ENCODE measurements around the gene IMP4. TPM values are rescaled to one million over a fixed set of nuclear protein-coding genes. Genes with fewer than 3 reads are reported as not detected.

Gene IMP4
- total RNA-seq, 1 experiment from 2014 or later, result 121 TPM

DNA sequence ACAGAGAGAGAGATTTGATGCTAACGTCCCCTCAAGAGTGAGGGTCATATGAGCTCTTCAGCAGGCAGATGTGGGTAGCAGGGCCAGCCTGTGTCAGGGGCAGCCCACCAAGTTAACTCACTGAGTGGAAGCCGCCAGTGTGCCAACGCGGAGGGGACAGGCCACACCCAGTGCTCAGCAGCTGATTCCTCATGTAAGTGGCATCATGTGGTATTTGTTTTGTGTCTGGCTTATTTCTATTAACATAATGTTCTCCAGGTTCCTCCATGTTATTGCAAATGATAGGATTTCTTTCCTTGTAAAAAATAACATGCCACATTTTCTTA, 4.0 kb downstream of the IMP4 start:
- ChIA-PET RAD21 (ENCODE audit: low non-redundant PET in 1 of 2, low total read pairs in 2 of 2, uncharacterized antibody in 2 of 2, unreplicated experiment in 2 of 2) (no interaction called here), POLR2A (no interaction called here), CTCF (no interaction called here)
- BruUV-seq (replicated peaks), result no TSS peak
- DNase-seq (ENCODE audit: low read depth, low spot score), result no peak
- no peak overlapping the region for H3K9ac ChIP-seq (ENCODE audit: low read length)
- no peak overlapping the region for H2AFZ ChIP-seq (ENCODE audit: low read depth, low read length, poor library complexity, severe bottlenecking)
- peaks cover 32% of the 10 kb centered on the region for H3K79me2 ChIP-seq (ENCODE audit: insufficient read depth, low read length)
- H3K4me1 ChIP-seq (ENCODE audit: control insufficient read depth in 1 of 2, insufficient read depth in 2 of 2, low read length in 2 of 2), result peaks cover 0 to 6% of the 10 kb centered on the region in 2 experiments; a peak in 1 of 4 replicates
- peaks cover 8% of the 10 kb centered on the region; the same call in 1 of the 2 replicates for H4K20me1 ChIP-seq (ENCODE audit: insufficient read depth)
- TF ChIP-seq CBX3 (IDR thresholded peaks at IDR 0.05; ENCODE audit: low read depth), result no peak
- TF ChIP-seq SP1 (IDR thresholded peaks at IDR 0.05; ENCODE audit: low read depth), result no peak
- TF ChIP-seq SRF (IDR thresholded peaks at IDR 0.05; ENCODE audit: low read depth), result no peak
- no peak for TF ChIP-seq POLR2AphosphoS5 (IDR thresholded peaks at IDR 0.05; ENCODE audit: low read depth, low read length)
- TF ChIP-seq, protein P1, sequence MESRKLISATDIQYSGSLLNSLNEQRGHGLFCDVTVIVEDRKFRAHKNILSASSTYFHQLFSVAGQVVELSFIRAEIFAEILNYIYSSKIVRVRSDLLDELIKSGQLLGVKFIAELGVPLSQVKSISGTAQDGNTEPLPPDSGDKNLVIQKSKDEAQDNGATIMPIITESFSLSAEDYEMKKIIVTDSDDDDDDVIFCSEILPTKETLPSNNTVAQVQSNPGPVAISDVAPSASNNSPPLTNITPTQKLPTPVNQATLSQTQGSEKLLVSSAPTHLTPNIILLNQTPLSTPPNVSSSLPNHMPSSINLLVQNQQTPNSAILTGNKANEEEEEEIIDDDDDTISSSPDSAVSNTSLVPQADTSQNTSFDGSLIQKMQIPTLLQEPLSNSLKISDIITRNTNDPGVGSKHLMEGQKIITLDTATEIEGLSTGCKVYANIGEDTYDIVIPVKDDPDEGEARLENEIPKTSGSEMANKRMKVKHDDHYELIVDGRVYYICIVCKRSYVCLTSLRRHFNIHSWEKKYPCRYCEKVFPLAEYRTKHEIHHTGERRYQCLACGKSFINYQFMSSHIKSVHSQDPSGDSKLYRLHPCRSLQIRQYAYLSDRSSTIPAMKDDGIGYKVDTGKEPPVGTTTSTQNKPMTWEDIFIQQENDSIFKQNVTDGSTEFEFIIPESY (IDR thresholded peaks at IDR 0.05; ENCODE audit: extremely low read depth, insufficient replicate concordance, low read length), result no peak
- no peak for TF ChIP-seq JUND (IDR thresholded peaks at IDR 0.05)
- no peak for TF ChIP-seq ZNF274 (IDR thresholded peaks at IDR 0.05; ENCODE audit: low read depth, low read length)
- no peak for TF ChIP-seq ELF1 (IDR thresholded peaks at IDR 0.05; ENCODE audit: borderline replicate concordance, low read depth)
- no peak for TF ChIP-seq EGR1 (IDR thresholded peaks at IDR 0.05; ENCODE audit: low read depth)
- no peak for TF ChIP-seq POLR2A (IDR thresholded peaks at IDR 0.05; ENCODE audit: borderline replicate concordance, extremely low read depth, insufficient read depth, insufficient read length)
- no peak for TF ChIP-seq ATF3 (IDR thresholded peaks at IDR 0.05)
- no peak for TF ChIP-seq SIN3A (IDR thresholded peaks at IDR 0.05; ENCODE audit: low read depth)
- TF ChIP-seq EZH2phosphoT487 (IDR thresholded peaks at IDR 0.05; ENCODE audit: borderline replicate concordance), result no peak
- intact Hi-C loops (cut with micrococcal nuclease), result loop anchor here (2.0 kb wide), 1 partner anchor 20 kb away; no protein-coding TSS in a partner anchor
- H3K36me3 ChIP-seq (ENCODE audit: control insufficient read depth in 1 of 2, insufficient read depth in 2 of 2, low read length in 2 of 2), result peaks cover 31 to 45% of the 10 kb centered on the region in 2 experiments
- ATAC-seq, result no peak
- no peak overlapping the region for H3K4me3 ChIP-seq (replicated peaks in 1 of 2; ENCODE audit: low read depth in 1 of 2, low read length in 2 of 2)
- H3K9me3 ChIP-seq (ENCODE audit: control insufficient read depth in 1 of 2, insufficient read depth in 1 of 2, low read depth in 1 of 2, low read length in 2 of 2), result no peaks in the 10 kb centered on the region
- no peak overlapping the region for H3K4me2 ChIP-seq (ENCODE audit: low read length)
- H3K27me3 ChIP-seq (ENCODE audit: insufficient read depth, low read length), result no peaks in the 10 kb centered on the region
- H3K9me2 ChIP-seq (ENCODE audit: insufficient read depth), result no peaks in the 10 kb centered on the region
- no peak overlapping the region for H3K27ac ChIP-seq (ENCODE audit: low read depth, low read length)

Data from HCT116 (cell line).